Measurements from ENCODE around the gene SYT10.
"Not testable (repeated sequence)": the region's sequence is repeated elsewhere in the genome, so short reads cannot be mapped to it uniquely, and the experiment has no call there.

The SYT10 gene

GRCh38 chr12:33349791-33350190 is 89.8 kb downstream of the SYT10 start:
- DNase-seq, result no peak

GRCh38 chr12:33331961-33332398 is 107.6 kb downstream of the SYT10 start:
- not testable (repeated sequence) for DNase-seq

- no peak for DNase-seq
These were observed 108.7 kb downstream of the SYT10 start for GRCh38 chr12:33330940-33331339.

All from SHP77 (cell line).